Liver (tissue), 9 donors: Measurements from ENCODE around the gene NTM. TPM values are rescaled to one million over a fixed set of nuclear protein-coding genes. Genes with fewer than 3 reads are reported as not detected.
"Not testable (repeated sequence)": the region's sequence is repeated elsewhere in the genome, so short reads cannot be mapped to it uniquely, and the experiment has no call there.

Source experiments
- DNase-seq: peaks from one replicate; pipeline ENCODE4 v3.0.0-alpha.2; 2017; ENCODE audit warnings: low spot score
- H3K27ac ChIP-seq, 2 donors: one replicate each; pipeline ENCODE4 v1.7.0; 2013; ENCODE audit warnings: inconsistent platforms in 2 of 2, low read length in 2 of 2, control low read depth in 1 of 2, low read depth in 1 of 2, mild to moderate bottlenecking in 1 of 2
- H3K27me3 ChIP-seq, 4 donors: one replicate each; pipeline versions ENCODE4 v1.6.1 to v1.7.0; 2013; ENCODE audit warnings: low read length in 3 of 4, inconsistent platforms in 1 of 4, mild to moderate bottlenecking in 1 of 4, moderate library complexity in 1 of 4; ENCODE audit not compliant: control insufficient read depth in 4 of 4, insufficient read depth in 4 of 4
- H3K36me3 ChIP-seq, 4 donors: one replicate each; pipeline versions ENCODE4 v1.6.1 to v1.7.0; 2013; ENCODE audit warnings: low read length in 3 of 4, mild to moderate bottlenecking in 3 of 4, low read depth in 1 of 4, moderate library complexity in 1 of 4; ENCODE audit not compliant: control insufficient read depth in 4 of 4, insufficient read depth in 3 of 4
- H3K4me1 ChIP-seq, 4 donors: one replicate each; pipeline versions ENCODE4 v1.6.1 to v1.7.0; 2013; ENCODE audit warnings: low read length in 3 of 4, mild to moderate bottlenecking in 3 of 4, moderate library complexity in 1 of 4; ENCODE audit not compliant: control insufficient read depth in 4 of 4, insufficient read depth in 4 of 4
- H3K4me3 ChIP-seq, 3 donors: one replicate each; pipeline versions ENCODE4 v1.6.1 to v1.7.0; 2013; ENCODE audit warnings: low read length in 3 of 3, control low read depth in 1 of 3, low read depth in 1 of 3, mild to moderate bottlenecking in 1 of 3
- H3K9ac ChIP-seq, 2 donors: one replicate each; pipeline ENCODE4 v1.7.0; 2013; ENCODE audit warnings: low read length in 2 of 2, mild to moderate bottlenecking in 2 of 2, moderate library complexity in 2 of 2, control low read depth in 1 of 2, low read depth in 1 of 2
- H3K9me3 ChIP-seq, 4 donors: one replicate each; pipeline versions ENCODE4 v1.6.1 to v1.7.0; 2013; ENCODE audit warnings: low read length in 3 of 4; ENCODE audit not compliant: control insufficient read depth in 4 of 4
- ATF3 ChIP-seq: IDR thresholded peaks from 2 replicates; pipeline ENCODE4 v1.6.1; 2016; ENCODE audit warnings: antibody characterized with exemption
- EGR1 ChIP-seq, 2 donors: IDR thresholded peaks; 2 replicates each; pipeline ENCODE4 v1.6.1; 2016 to 2018; ENCODE audit warnings: antibody characterized with exemption in 2 of 2, low read depth in 2 of 2
- FOXA1 ChIP-seq: IDR thresholded peaks from 2 replicates; pipeline ENCODE4 v1.6.1; 2016; ENCODE audit warnings: antibody characterized with exemption
- GABPA ChIP-seq, 2 donors: IDR thresholded peaks in 1 of 2; conservative IDR thresholded peaks in 1 of 2; 2 replicates each; pipeline ENCODE4 v1.6.1; 2016; ENCODE audit warnings: antibody characterized with exemption in 2 of 2, mild to moderate bottlenecking in 1 of 2, moderate library complexity in 1 of 2
- HNF4A ChIP-seq, 2 donors: conservative IDR thresholded peaks; 2 replicates each; pipeline ENCODE4 v1.6.1; 2016; ENCODE audit warnings: antibody characterized with exemption in 2 of 2, mild to moderate bottlenecking in 2 of 2
- HNF4G ChIP-seq: IDR thresholded peaks from 2 replicates; pipeline ENCODE4 v1.6.1; 2016; ENCODE audit warnings: antibody characterized with exemption
- JUND ChIP-seq, 2 donors: IDR thresholded peaks; 2 replicates each; pipeline ENCODE4 v1.6.1; 2016; ENCODE audit warnings: antibody characterized with exemption in 2 of 2
- MAX ChIP-seq: IDR thresholded peaks from 2 replicates; pipeline ENCODE4 v1.6.1; 2016; ENCODE audit warnings: antibody characterized with exemption
- NR2F2 ChIP-seq: IDR thresholded peaks from 2 replicates; pipeline ENCODE4 v1.6.1; 2016; ENCODE audit warnings: antibody characterized with exemption
- RAD21 ChIP-seq, 2 donors: IDR thresholded peaks; 2 replicates each; pipeline ENCODE4 v1.6.1; 2016; ENCODE audit warnings: antibody characterized with exemption in 2 of 2, mild to moderate bottlenecking in 2 of 2
- RXRA ChIP-seq, 2 donors: IDR thresholded peaks; 2 replicates each; pipeline ENCODE4 v1.6.1; 2017 to 2018; ENCODE audit warnings: antibody characterized with exemption in 2 of 2, mild to moderate bottlenecking in 1 of 2
- SP1 ChIP-seq: IDR thresholded peaks from 2 replicates; pipeline ENCODE4 v1.6.1; 2018; ENCODE audit warnings: antibody characterized with exemption, mild to moderate bottlenecking
- TAF1 ChIP-seq: conservative IDR thresholded peaks from 2 replicates; pipeline ENCODE4 v1.6.1; 2016; ENCODE audit warnings: antibody characterized with exemption, mild to moderate bottlenecking
- YY1 ChIP-seq: IDR thresholded peaks from 2 replicates; pipeline ENCODE4 v1.6.1; 2016; ENCODE audit warnings: antibody characterized with exemption, mild to moderate bottlenecking
- ZBTB33 ChIP-seq: IDR thresholded peaks from 2 replicates; pipeline ENCODE4 v1.6.1; 2016; ENCODE audit warnings: antibody characterized with exemption
- WGBS: extraction: QIAGEN DNeasy Blood & Tissue Kit; methylation state at CpG from one replicate; pipeline ENCODE4 v1.1.7; 2013; 5-methylcytosine and 5-hydroxymethylcytosine counted together
- polyA plus RNA-seq, 2 donors: library from polyadenylated mRNA; stranded (reverse) in 1 of 2; unstranded in 1 of 2; fragments of 200-250 nt in 1 of 2; fragments of >200 nt in 1 of 2; fragmentation: Nextera tagmentation in 1 of 2; extraction: Ambion mirVana in 1 of 2; gene quantifications; one replicate each; pipeline versions ENCODE4 v1.2.1 to v1.2.3, GENCODE V29; 2013 to 2015
- total RNA-seq, 2 donors: library from RNA; depleted of rRNA; stranded (reverse); fragments of >200 nt; gene quantifications; one replicate each; pipeline ENCODE4 v1.2.3, GENCODE V29; 2014
- TF ChIP-seq, protein P1 (sequence below): fragments of 150-350 bp; IDR thresholded peaks from 2 replicates; pipeline ENCODE4 v1.5.1; 2017; ENCODE audit warnings: improper control_type of control experiment, low read depth, low read length; ENCODE audit not compliant: missing input control
- TF ChIP-seq, protein P2 (sequence below): IDR thresholded peaks from 2 replicates; pipeline ENCODE4 v1.6.1; 2016; ENCODE audit warnings: antibody characterized with exemption, mild to moderate bottlenecking
- donor health status: healthy.
- donor health status: healthy.
- donor health status: healthy.
- donor health status: healthy.
- donor health status: healthy.

NTM gene
- total and polyA plus RNA-seq, 4 donors: 0.08 to 1.1 (median 0.08) TPM; not detected in 1

DNA sequence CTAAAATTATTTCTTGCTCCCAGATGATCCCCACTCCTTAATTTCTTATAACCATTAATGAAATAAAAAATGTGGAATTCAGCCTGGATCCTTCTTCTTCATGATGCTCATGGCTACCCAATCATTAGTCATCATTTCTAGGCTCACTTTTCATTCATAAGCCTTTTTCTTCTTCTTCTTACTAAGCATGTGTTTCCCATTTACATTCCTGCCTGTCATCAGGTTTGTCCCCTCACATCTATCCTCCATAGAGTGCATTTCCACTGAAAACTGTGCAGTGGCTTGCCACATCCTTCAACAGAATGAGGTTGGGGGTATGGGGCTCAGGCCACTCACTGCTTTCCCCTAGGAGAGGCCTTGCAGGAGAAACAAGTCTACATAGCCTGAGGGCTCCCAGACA is 35.8 kb upstream of the NTM start:
- Histone ChIP-seq H3K4me1 (no peaks in the 10 kb centered on the region), H3K9ac (no peak overlapping the region), H3K9me3 (no peaks in the 10 kb centered on the region), H3K27ac (no peak overlapping the region), H3K27me3 (no peaks in the 10 kb centered on the region), H3K4me3 (no peak overlapping the region), H3K36me3 (no peaks in the 10 kb centered on the region)
- DNase-seq: no peak
- TF ChIP-seq RXRA (IDR thresholded peaks at IDR 0.05): no peak
- TF ChIP-seq ATF3: no peak
- TF ChIP-seq, protein P1, sequence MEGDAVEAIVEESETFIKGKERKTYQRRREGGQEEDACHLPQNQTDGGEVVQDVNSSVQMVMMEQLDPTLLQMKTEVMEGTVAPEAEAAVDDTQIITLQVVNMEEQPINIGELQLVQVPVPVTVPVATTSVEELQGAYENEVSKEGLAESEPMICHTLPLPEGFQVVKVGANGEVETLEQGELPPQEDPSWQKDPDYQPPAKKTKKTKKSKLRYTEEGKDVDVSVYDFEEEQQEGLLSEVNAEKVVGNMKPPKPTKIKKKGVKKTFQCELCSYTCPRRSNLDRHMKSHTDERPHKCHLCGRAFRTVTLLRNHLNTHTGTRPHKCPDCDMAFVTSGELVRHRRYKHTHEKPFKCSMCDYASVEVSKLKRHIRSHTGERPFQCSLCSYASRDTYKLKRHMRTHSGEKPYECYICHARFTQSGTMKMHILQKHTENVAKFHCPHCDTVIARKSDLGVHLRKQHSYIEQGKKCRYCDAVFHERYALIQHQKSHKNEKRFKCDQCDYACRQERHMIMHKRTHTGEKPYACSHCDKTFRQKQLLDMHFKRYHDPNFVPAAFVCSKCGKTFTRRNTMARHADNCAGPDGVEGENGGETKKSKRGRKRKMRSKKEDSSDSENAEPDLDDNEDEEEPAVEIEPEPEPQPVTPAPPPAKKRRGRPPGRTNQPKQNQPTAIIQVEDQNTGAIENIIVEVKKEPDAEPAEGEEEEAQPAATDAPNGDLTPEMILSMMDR: no peak
- no peak for TF ChIP-seq SP1
- TF ChIP-seq RAD21 (IDR thresholded peaks at IDR 0.05): no peak
- TF ChIP-seq, protein P2, sequence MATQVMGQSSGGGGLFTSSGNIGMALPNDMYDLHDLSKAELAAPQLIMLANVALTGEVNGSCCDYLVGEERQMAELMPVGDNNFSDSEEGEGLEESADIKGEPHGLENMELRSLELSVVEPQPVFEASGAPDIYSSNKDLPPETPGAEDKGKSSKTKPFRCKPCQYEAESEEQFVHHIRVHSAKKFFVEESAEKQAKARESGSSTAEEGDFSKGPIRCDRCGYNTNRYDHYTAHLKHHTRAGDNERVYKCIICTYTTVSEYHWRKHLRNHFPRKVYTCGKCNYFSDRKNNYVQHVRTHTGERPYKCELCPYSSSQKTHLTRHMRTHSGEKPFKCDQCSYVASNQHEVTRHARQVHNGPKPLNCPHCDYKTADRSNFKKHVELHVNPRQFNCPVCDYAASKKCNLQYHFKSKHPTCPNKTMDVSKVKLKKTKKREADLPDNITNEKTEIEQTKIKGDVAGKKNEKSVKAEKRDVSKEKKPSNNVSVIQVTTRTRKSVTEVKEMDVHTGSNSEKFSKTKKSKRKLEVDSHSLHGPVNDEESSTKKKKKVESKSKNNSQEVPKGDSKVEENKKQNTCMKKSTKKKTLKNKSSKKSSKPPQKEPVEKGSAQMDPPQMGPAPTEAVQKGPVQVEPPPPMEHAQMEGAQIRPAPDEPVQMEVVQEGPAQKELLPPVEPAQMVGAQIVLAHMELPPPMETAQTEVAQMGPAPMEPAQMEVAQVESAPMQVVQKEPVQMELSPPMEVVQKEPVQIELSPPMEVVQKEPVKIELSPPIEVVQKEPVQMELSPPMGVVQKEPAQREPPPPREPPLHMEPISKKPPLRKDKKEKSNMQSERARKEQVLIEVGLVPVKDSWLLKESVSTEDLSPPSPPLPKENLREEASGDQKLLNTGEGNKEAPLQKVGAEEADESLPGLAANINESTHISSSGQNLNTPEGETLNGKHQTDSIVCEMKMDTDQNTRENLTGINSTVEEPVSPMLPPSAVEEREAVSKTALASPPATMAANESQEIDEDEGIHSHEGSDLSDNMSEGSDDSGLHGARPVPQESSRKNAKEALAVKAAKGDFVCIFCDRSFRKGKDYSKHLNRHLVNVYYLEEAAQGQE: no peak
- TF ChIP-seq GABPA (IDR thresholded peaks at IDR 0.05 in 1 of 2, conservative IDR thresholded peaks at IDR 0.05 in 1 of 2): no peak
- no peak for TF ChIP-seq JUND (IDR thresholded peaks at IDR 0.05)
- TF ChIP-seq TAF1: no peak
- TF ChIP-seq FOXA1: no peak
- no peak for TF ChIP-seq ZBTB33
- no peak for TF ChIP-seq NR2F2
- TF ChIP-seq YY1: no peak
- no peak for TF ChIP-seq HNF4A (conservative IDR thresholded peaks at IDR 0.05)
- no peak for TF ChIP-seq EGR1 (IDR thresholded peaks at IDR 0.05; ENCODE audit: low read depth in 2 of 2)
- TF ChIP-seq MAX: no peak
- TF ChIP-seq HNF4G: no peak

GRCh38 chr11:131341900-131342299 is 28.5 kb upstream of the NTM start:
- not testable (repeated sequence) for H3K9ac ChIP-seq, DNase-seq, H3K27me3 ChIP-seq, H3K4me1 ChIP-seq, H3K27ac ChIP-seq, H3K36me3 ChIP-seq, H3K9me3 ChIP-seq, H3K4me3 ChIP-seq
- 86% methylated on average over 4 of the region's 5 CpGs for WGBS

- not testable (repeated sequence) for H3K9me3 ChIP-seq, H3K27me3 ChIP-seq, DNase-seq, H3K27ac ChIP-seq, H3K36me3 ChIP-seq, H3K4me1 ChIP-seq, H3K9ac ChIP-seq, H3K4me3 ChIP-seq
- 77% methylated on average over 3 of the region's 6 CpGs for WGBS
These were observed 28.0 kb upstream of the NTM start for GRCh38 chr11:131342442-131342841.
